Activated CD4-positive, alpha-beta T cell treated with anti-CD3 and anti-CD28 coated beads for 4 hours (primary cell): ENCODE results near the gene CDC42EP4.
A peak's percentile ranks its signal among the peaks of the same experiment; 100 is the strongest.

Experiments
- DNase-seq, 2 donors: peaks; one replicate each; pipeline ENCODE4 v3.0.0-alpha.2; 2020

The CDC42EP4 gene, protein sequence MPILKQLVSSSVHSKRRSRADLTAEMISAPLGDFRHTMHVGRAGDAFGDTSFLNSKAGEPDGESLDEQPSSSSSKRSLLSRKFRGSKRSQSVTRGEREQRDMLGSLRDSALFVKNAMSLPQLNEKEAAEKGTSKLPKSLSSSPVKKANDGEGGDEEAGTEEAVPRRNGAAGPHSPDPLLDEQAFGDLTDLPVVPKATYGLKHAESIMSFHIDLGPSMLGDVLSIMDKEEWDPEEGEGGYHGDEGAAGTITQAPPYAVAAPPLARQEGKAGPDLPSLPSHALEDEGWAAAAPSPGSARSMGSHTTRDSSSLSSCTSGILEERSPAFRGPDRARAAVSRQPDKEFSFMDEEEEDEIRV

GRCh38 chr17:73311781-73312641 is at the start of gene CDC42EP4:
CDC42EP4 (minus strand) TSS chr17:73312001; CDS start chr17:73286500, 25,501 bp downstream.
- DNase-seq, result peak; percentile 80 to 84

DNA sequence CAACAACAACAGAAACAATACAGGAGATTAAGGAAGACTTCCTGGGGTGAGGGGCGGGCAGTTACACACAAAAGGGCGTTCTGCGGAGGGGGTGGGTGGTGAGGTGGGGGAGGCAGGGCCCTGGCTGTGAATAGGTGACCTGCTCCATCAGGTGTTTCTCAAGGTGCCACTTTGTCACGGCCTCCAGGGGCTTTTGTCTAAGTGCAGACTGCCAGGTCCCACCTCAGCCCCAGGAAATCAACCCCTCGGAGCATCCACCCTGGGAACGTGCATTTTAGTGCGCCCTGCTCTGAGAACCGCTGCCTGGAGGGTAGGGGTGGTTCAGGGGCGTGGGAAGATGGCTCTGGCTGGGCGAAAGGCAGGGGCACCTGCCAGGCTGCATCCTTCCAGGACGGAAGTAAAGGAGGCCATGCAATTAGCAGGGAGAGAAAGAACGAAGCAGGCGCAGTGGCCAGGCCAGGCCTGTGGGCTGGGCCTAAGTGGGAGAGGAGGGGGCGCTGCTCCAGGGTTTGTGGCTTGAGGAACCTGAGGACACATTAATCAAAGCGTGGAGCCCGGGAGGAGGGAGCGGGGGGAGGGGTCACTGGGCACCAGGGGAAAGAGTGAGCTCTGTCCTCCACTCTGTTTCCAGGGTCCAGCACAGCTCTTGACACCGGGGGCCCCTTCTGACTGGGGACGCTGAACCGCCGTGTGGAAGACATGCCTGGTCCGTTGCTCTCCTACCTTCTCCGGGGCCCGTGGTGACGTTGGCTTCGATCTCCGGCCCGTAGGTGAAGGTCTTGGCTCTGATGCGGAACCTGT is 49.4 kb upstream of the CDC42EP4 start:
- DNase-seq, result no peak

DNA sequence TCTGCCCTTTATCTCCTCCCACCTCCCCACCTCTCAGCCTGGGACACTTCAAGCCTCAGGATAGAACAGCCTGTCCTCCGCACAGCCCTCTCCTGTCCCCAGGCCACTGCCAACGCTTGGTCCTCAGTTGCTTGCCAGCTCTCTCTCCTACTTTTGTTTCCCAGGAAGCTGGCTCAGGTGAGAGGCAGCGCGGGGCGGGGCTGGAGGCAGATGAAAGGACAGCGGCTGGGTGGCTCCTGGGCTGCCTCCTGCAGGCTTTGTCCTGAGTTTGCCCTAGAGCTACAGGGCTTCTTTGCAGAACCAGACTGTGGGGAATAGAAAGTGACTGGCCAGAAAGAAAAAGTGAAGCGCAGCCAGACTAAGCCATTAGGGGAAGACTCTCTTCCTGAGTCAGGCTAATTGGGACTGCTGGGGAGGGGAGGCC is 48.2 kb upstream of the CDC42EP4 start:
- no peak for DNase-seq

DNA sequence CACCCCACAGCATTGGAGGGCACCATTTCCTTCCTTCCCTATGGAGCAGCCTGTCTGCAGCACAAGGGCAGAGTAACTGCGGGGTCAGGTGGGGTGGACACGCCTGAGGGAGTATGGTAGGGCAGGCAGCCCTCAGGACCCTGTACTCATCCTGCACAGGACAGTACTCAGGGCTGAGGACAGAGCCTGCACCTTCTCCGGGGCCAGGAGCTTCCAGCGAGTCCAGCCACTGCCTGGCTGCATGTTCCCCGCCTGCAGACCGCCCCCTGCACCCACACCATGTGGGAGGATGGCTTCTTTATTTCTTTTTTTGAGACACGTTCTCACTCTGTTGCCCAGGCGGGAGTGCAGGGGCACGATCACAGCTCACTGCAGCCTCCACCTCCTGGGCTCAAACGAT is 47.6 kb upstream of the CDC42EP4 start:
- no peak for DNase-seq

DNA sequence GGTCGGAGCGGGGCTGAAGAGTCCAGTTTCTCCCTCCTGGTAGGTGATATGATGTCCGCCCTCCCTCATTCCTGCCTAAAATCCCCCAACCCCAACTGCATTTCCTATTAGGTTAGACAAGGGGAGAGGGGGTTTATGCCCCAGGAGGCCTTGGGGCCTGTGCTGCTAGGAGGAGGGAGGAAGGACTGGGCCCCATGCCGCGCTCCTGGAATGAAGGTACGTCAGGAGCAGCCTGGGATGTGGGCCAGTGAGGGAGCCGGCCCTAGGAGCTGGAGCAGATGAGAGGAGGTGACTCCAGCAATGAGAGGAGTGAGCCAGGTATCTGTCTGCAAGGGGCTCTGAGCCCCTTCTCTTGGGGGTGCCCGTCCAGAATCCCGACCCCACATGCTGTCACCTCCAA is 46.9 kb upstream of the CDC42EP4 start:
- DNase-seq, result no peak

GRCh38 chr17:73357981-73358380 is 46.2 kb upstream of the CDC42EP4 start:
- DNase-seq, result no peak

GRCh38 chr17:73357318-73357717 is 45.5 kb upstream of the CDC42EP4 start:
- no peak for DNase-seq

DNA sequence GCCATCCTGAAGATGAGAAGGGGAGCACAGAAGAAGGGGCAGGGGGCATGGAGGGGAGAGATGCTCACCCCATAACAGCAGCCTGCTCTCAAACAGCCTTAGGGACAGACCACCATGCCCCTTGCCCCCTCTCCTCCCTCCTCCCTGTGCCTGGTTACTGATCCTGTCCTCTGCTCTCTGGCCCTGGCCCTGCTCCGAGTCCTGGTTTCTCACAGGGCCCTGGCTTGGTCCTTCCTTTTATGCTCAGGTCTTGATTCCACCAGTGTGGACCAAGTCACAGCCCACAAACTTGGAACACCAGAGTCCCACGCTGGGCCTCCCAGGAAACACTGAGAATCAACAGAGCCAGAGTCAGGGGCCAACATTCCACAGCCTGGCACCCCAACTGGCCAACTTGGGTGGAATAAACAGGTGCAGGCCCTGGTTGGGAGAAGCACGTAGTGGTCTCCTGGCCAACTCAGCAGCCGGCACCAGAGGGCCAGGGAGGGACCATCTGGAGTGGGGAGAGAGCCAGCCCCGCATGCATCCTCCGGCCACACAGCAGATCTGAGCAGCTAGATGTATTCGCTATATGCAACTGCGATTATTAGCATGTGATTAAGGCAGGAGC is 44.9 kb upstream of the CDC42EP4 start:
- DNase-seq, result no peak

DNA sequence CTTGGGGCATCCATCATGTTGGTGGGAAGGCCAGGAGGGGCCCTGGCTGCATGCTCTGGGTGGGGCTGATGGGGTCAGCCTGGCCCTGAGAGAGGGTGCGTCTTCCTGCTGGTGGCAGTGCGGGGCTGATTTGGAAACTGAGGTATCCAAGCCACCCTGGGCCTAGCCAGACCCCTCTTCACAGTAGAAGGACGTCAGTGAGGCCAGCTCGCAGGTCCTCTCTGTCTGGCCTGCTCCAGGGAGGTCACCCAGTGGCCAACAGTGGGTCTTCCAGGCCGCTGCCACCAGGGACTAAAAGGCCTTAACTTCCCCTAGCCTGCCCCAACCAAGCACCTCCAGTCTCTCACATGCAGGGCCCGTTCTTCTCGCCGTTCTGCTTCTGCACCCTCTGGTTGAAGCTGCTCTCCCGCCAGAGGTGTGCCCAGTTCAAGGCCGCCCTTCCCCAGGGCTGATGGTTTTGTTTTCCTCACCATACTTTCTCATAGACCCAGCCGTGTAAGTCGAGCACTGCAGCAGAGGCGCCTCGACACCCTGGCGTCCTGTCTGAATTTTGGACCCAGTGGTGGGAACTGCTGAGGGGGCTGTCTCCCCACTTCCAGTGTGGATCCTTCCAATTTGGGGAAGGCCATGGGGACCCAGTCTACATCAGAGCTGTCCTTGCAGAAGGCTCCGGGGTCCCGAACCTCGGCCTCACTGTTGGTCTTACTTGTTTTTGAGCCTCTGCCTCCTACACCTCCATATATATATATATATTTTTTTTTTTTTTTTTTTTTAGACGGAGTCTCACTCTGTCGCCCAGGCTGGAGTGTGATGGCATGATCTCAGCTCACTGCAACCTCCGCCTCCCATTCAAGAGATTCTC is 42.9 kb upstream of the CDC42EP4 start:
- no peak for DNase-seq

DNA sequence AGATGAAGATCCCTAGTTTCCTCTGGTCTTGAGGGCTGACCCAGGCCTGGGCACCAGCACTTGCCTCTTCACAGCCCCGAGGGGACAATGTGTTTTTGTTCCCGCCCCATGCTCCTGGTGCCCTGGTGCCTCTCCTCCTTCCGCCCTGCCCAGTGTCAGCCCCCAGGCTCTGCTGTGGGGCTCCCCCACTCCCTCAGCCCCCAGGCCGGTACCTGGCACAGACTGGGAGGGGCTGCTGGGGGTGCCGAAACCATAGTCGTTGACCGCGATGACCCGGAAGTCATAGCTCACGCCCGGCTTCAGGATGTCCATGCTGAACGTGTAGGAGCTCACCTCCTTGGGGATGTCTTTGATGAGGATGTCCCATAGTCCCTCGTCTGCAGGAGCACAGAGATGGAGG is 40.5 kb upstream of the CDC42EP4 start:
- no peak for DNase-seq

DNA sequence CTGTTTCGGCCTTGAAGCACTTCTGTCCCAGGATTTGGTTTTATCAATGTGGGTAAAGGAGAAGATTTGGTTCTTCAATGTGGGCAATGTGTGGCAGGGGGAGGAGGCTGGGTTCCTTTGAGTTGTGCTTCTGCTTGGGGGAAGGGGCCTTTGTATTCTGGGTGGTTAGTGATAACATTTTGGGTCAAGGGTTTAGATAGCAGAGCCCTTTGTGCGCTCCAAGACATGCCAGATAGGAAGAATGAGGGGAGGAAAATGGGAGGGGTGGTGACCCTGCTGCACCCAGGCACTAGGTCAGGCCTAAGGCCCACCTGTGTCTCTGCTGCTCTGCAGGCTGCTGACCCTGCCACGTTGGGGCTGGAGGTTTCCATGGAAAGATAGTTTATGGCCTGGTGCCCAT is 40.0 kb upstream of the CDC42EP4 start:
- no peak for DNase-seq

DNA sequence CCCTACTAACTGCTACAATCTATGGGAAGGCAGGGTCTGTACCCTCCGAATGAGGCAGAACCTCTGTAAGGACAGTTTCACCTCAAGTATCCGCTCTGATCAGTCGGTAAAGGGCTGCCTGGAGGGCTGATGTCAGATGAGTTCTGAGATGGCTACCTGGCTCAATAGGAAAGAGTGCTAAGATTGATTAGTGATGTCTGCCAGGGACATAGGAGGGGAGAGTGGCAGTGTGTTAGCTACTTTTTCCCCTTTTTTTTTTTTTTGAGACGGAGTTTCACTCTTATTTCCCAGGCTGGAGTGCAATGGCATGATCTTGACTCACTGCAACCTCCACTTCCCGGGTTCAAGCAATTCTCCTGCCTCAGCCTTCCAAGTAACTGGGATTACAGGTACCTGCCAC is 39.1 kb upstream of the CDC42EP4 start:
- no peak for DNase-seq

DNA sequence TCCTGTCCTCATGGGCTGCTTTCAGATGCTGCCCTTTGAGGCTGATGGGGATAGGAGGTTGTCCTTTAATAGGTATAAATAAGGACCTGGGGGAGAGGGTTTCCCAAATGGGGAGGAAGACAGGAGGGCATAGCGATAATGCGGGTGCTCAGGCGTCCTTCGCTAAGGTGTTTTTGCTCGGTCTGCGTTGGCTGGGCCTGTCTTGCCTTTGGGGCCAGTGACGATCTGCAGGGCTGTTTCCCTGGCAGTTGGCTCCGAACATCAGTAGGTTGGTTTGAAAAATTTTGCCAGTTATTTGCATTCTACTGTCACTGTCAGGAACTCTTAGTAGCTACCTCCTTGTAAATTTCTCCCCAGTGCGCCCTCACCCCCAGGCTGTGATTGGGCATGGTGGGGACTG is 37.8 kb upstream of the CDC42EP4 start:
- no peak for DNase-seq

GRCh38 chr17:73349138-73349537 is 37.3 kb upstream of the CDC42EP4 start:
- no peak for DNase-seq

GRCh38 chr17:73348829-73349095 is 37.0 kb upstream of the CDC42EP4 start:
- no peak for DNase-seq

GRCh38 chr17:73348018-73348828 is 36.4 kb upstream of the CDC42EP4 start:
- no peak for DNase-seq

- no peak for DNase-seq
Observed at GRCh38 chr17:73347351-73347750, 35.5 kb upstream of the CDC42EP4 start.

GRCh38 chr17:73346501-73347162 is 34.8 kb upstream of the CDC42EP4 start:
- no peak for DNase-seq

DNA sequence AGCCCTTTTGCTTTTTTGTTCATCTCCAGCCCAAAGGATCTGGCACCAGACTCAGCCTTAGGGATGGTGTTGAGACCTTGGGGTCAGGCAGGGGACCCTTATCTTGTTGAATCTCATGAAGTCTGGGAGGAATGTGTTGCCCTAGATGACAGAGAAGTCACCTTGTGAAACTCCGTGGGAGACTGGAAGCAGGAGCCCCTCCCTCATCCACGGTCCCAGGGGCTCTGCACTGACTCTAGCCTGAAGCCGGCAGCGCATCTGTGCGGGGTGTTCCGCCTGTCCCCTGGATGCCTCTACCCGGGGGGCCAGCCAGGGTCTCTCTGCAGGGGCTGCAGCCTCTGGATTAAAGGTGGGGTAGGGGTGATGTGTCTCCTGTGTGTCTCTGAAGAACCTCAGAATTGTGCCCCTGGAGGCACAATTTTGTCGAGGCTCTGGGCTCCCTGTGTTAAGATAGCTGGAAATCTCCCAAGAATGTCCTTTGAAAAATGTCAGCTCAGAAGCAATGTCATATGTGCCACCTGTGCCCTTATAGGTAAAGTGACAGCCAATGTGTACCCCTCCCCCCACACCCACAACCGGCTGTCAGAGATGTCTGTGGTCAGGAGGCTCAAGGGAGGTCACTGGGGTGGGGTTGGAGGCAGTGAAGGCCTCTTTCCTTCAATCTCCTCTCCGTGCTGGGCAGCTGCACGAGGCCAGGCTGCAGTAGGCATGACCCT is 32.1 kb upstream of the CDC42EP4 start:
- DNase-seq, result no peak

DNA sequence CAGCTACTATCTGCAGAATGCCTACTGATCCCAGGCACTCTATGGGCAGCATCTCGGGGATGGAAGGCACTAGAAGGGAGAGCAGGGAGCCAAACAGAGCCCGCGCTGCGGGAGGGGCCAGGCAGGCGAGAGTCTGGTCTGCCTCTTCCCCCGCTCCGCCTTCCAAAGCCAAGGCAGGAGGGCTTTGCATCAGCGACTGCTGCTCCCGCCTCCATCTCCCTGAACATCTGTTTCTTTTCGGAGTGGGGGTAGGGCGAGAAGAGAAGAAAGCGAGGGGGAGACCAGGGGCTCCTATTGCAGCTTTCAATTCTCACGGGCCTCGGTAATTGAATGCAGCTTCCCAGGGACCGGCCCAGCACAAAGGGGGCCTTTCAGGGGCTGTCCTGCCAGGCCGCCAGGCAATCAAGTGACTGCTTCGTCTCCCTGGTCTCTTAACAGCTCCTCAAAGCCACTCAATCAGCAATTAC is 31.4 kb upstream of the CDC42EP4 start:
- DNase-seq, result no peak
